Progenitor cell of endocrine pancreas (in vitro differentiated cells): Measurements from ENCODE around the gene RIMBP2. TPM values are rescaled to one million over a fixed set of nuclear protein-coding genes. Genes with fewer than 3 reads are reported as not detected.

Experiments used
- DNase-seq: peaks from one replicate; pipeline ENCODE4 v3.0.0; 2021; ENCODE audit warnings: low spot score; ENCODE audit not compliant: unreplicated experiment
- H3K27ac Mint-ChIP-seq: 2 replicates; pipeline ENCODE4 v1.8.0; 2021; ENCODE audit warnings: mild to moderate bottlenecking, moderate library complexity, mixed read lengths
- H3K27me3 Mint-ChIP-seq: 2 replicates; pipeline ENCODE4 v1.8.0; 2021; ENCODE audit warnings: mixed read lengths
- H3K36me3 Mint-ChIP-seq: 2 replicates; pipeline ENCODE4 v1.8.0; 2022; ENCODE audit warnings: mixed read lengths; ENCODE audit not compliant: insufficient read depth
- H3K4me1 Mint-ChIP-seq: 2 replicates; pipeline ENCODE4 v1.8.0; 2021; ENCODE audit warnings: low read depth, mixed read lengths
- H3K4me3 Mint-ChIP-seq: 2 replicates; pipeline ENCODE4 v1.8.0; 2021; ENCODE audit warnings: low read depth, mild to moderate bottlenecking, moderate library complexity, mixed read lengths
- H3K9me3 Mint-ChIP-seq: 2 replicates; pipeline ENCODE4 v1.8.0; 2021; ENCODE audit warnings: low read depth, mixed read lengths
- CTCF ChIP-seq: fragments of 200-600 bp; sonication (generic); IDR thresholded peaks from one replicate; pipeline ENCODE4 v1.5.0; 2021; ENCODE audit warnings: antibody characterized with exemption, mild to moderate bottlenecking; ENCODE audit not compliant: unreplicated experiment
- total RNA-seq: library from RNA; stranded (reverse); gene quantifications from 2 replicates; pipeline ENCODE4 v1.2.1, GENCODE V29; 2021

RIMBP2 gene
- total RNA-seq, 1 donor from 2014 or later, result 31.6 TPM

DNA sequence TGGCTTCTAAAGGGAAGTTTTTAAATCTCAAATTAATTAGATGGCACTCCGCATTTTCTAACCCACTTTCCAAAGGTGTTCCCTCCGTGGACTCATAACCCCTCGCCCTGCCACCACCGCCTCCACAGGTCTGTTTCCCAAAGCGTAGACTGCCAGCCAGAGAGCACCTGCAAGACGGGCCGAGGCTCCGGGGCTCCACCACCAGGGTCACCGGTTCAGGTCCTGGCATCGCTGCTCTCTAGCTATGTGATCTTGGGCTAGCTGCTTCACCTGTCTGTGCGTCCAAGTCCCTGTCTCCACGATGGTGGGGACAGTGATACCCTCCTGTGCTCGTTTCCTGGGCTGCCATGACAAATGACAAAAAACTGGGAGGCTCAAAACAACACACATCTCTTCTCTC lies 11.5 kb downstream of the RIMBP2 start:
- Mint-ChIP-seq H3K27me3 (peaks cover 17% of the 10 kb centered on the region), H3K9me3 (no peaks in the 10 kb centered on the region), H3K4me3 (no peak overlapping the region), H3K36me3 (no peaks in the 10 kb centered on the region), H3K4me1 (peaks cover 4% of the 10 kb centered on the region), H3K27ac (no peak overlapping the region)
- TF ChIP-seq CTCF, result no peak
- no peak for DNase-seq

DNA sequence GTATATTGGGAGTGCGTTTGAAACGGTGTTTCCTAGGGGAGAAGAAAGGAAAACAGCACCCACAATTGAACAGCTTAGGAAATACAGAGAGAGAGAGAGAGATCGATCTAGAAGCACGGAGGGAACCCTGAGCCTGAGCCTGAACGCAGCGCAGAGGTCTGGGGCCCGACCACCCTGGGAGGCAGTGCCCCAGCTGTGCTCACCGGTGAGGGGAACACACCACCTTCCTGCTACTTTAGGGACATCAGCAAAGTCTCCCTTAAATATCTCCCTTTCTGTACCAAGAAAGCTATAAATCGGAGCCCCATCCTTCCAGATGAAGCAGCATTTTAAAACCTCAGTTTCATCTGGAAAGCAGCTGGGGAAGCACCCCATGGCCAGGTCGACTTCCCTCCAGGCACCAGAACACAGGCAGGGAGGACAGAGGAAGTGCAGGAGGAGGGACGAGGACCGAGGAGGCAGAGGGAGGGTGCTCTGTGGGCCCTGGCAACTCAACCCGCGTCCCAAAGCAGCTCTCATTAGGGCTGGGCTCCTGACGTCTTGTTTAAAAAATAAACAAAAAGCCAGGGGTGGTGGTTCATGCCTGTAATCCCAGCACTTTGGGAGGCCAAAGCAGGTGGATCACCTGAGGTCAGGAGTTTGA lies 12.2 kb downstream of the RIMBP2 start:
- Mint-ChIP-seq H3K9me3 (no peaks in the 10 kb centered on the region), H3K36me3 (no peaks in the 10 kb centered on the region), H3K27ac (peak overlapping the region; percentile 40), H3K27me3 (peaks cover 17% of the 10 kb centered on the region), H3K4me1 (peaks cover 4% of the 10 kb centered on the region), H3K4me3 (no peak overlapping the region)
- no peak for DNase-seq
- TF ChIP-seq CTCF, result no peak

- TF ChIP-seq CTCF, result no peak
- H3K27ac Mint-ChIP-seq, result no peak overlapping the region
- no peak overlapping the region for H3K4me3 Mint-ChIP-seq
- no peak for DNase-seq
- H3K4me1 Mint-ChIP-seq, result peaks cover 4% of the 10 kb centered on the region
- H3K36me3 Mint-ChIP-seq, result no peaks in the 10 kb centered on the region
- no peaks in the 10 kb centered on the region for H3K9me3 Mint-ChIP-seq
- H3K27me3 Mint-ChIP-seq, result peaks cover 17% of the 10 kb centered on the region
These were observed 12.9 kb downstream of the RIMBP2 start for GRCh38 chr12:130702966-130703732.

DNA sequence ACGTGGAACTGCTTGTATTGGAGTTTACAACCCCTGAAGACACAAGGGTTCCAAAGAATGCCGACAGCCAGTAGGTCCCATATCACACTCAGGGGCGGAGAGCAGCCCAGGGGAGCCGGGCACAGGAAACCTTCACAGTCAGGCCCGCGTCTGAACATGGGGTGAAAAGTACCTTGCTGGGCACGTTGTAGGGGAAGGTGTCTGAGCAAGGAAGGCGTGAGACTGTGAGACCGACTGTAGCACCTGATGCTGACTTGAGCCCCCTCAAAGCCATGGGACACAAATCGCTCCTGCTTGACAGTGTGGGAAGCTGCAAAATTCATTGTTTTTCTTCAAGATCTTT lies 14.7 kb downstream of the RIMBP2 start:
- DNase-seq, result no peak
- Mint-ChIP-seq H3K27me3 (peaks cover 17% of the 10 kb centered on the region), H3K4me3 (no peak overlapping the region), H3K4me1 (peaks cover 4% of the 10 kb centered on the region), H3K36me3 (no peaks in the 10 kb centered on the region), H3K9me3 (no peaks in the 10 kb centered on the region), H3K27ac (peak overlapping the region; percentile 33)
- TF ChIP-seq CTCF, result no peak

DNA sequence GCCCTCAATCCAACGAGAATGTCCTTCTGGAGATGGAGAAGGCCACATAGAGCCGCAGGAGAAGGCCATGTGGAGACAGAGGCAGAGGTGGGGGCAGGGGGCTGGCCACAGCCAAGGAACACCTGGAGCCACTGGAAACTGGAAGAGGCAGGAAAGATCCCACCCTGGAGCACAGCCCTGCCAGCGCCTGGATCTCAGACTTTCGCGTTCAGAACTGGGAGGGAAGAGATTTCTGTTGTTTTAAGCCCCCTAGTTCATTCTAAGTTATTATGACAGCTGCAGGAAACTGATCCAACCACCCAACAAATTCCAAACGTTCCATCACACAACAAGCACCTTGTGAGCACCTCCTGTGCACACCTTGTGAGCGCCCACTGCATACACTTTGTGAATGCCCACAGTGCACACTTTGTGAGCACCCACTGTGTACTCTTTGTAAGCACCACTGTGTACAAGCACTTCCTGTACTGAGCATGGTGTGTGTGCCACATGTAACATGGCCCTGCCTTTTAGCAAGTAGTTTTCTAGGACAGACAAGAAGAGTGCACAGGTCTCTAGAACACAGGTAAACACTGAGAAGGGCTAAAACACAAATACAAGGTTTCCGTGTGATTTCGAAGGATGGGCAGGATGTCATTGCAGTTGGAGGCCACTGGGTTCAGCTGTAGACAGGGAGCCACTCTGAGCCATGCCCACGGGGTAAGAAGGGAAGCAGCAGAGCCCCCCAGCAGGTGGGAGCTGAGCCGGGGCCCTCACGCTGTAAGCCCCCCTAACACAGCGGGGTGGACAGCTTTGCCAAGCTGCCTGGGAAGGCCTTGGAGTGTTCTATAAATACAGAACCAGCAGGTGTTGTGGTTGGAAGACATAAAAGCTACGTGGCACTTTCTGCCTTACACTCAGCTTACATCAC lies 15.4 kb downstream of the RIMBP2 start:
- Mint-ChIP-seq H3K9me3 (no peaks in the 10 kb centered on the region), H3K4me1 (peaks cover 4% of the 10 kb centered on the region), H3K36me3 (no peaks in the 10 kb centered on the region), H3K27ac (peak overlapping the region; percentile 33), H3K4me3 (no peak overlapping the region), H3K27me3 (peaks cover 16% of the 10 kb centered on the region)
- no peak for DNase-seq
- TF ChIP-seq CTCF, result no peak
